SK-N-SH (cell line): Measurements from ENCODE around the gene GGACT. TPM values are rescaled to one million over a fixed set of nuclear protein-coding genes. Genes with fewer than 3 reads are reported as not detected.

Source experiments
- CTCF ChIA-PET: fragments of 300-600, 350-600 bp; formaldehyde crosslinking; extraction: SDS; loops from one replicate; lab custom pipeline; 2021; lab: Yijun Ruan, JAX
- POLR2A ChIA-PET: fragments of 350-600 bp; sonication (Branson Sonifier 250); formaldehyde crosslinking; extraction: SDS; loops from one replicate; lab custom pipeline; 2020; ENCODE audit warnings: antibody characterized with exemption, inconsistent platforms; lab: Yijun Ruan, JAX
- DNase-seq: peaks from one replicate; pipeline ENCODE4 v3.0.0; 2012
- H2AFZ ChIP-seq: fragments of 200-600 bp; sonication (generic); 2 replicates; pipeline ENCODE4 v1.8.1; 2016; ENCODE audit warnings: antibody characterized with exemption, mild to moderate bottlenecking, low read depth
- H3F3A ChIP-seq: fragments of 200-600 bp; sonication (generic); replicated peaks from 2 replicates; pipeline ENCODE3; 2016; ENCODE audit warnings: antibody characterized with exemption, mild to moderate bottlenecking; ENCODE audit not compliant: insufficient read depth
- H3K27ac ChIP-seq, 2 experiments: fragments of 200-500 bp in 1 of 2; fragments of 200-600 bp in 1 of 2; sonication (Bioruptor generic) in 1 of 2; sonication (generic), shearing (Covaris generic) in 1 of 2; 2 replicates each; pipeline versions ENCODE4 v1.5.1 to v1.6.1; 2014 to 2016; ENCODE audit warnings: low read depth in 2 of 2, inconsistent platforms in 1 of 2, low read length in 1 of 2, mild to moderate bottlenecking in 1 of 2, mixed read lengths in 1 of 2
- H3K27me3 ChIP-seq: fragments of 200-600 bp; sonication (generic), shearing (Covaris generic); 2 replicates; pipeline ENCODE4 v1.6.1; 2016; ENCODE audit warnings: mixed run types; ENCODE audit not compliant: insufficient read depth
- H3K36me3 ChIP-seq, 2 experiments: fragments of 200-500 bp in 1 of 2; fragments of 200-600 bp in 1 of 2; sonication (Bioruptor generic) in 1 of 2; sonication (generic) in 1 of 2; replicated peaks in 1 of 2; 2 replicates each; pipeline versions ENCODE3 to v1.5.1; 2014 to 2016; ENCODE audit warnings: low read length in 1 of 2, mild to moderate bottlenecking in 1 of 2; ENCODE audit not compliant: insufficient read depth in 2 of 2, control insufficient read depth in 1 of 2
- H3K4me1 ChIP-seq, 2 experiments: fragments of 200-500 bp in 1 of 2; fragments of 200-600 bp in 1 of 2; sonication (Bioruptor generic) in 1 of 2; sonication (generic), shearing (Covaris generic) in 1 of 2; 2 replicates each; pipeline versions ENCODE4 v1.5.1 to v1.6.1; 2014 to 2016; ENCODE audit warnings: low read depth in 1 of 2, low read length in 1 of 2, mixed run types in 1 of 2; ENCODE audit not compliant: insufficient read depth in 2 of 2, control insufficient read depth in 1 of 2
- H3K4me2 ChIP-seq: fragments of 200-600 bp; sonication (generic), shearing (Covaris generic); 2 replicates; pipeline ENCODE4 v1.6.1; 2017; ENCODE audit warnings: mixed run types
- H3K4me3 ChIP-seq, 2 experiments: fragments of 200-500 bp in 1 of 2; fragments of 200-600 bp in 1 of 2; sonication (Bioruptor generic) in 1 of 2; sonication (generic), shearing (Covaris generic) in 1 of 2; 2 replicates each; pipeline versions ENCODE4 v1.5.1 to v1.8.1; 2014 to 2016; ENCODE audit warnings: low read depth in 2 of 2, inconsistent platforms in 1 of 2, low read length in 1 of 2, mild to moderate bottlenecking in 1 of 2, mixed read lengths in 1 of 2, moderate library complexity in 1 of 2
- H3K79me2 ChIP-seq: fragments of 200-600 bp; sonication (generic); 2 replicates; pipeline ENCODE4 v1.8.1; 2017; ENCODE audit warnings: mild to moderate bottlenecking; ENCODE audit not compliant: insufficient read depth
- H3K9ac ChIP-seq: fragments of 200-600 bp; sonication (generic); 2 replicates; pipeline ENCODE4 v1.6.1; 2017; ENCODE audit warnings: mixed run types
- H3K9me2 ChIP-seq: fragments of 200-600 bp; sonication (generic); 2 replicates; pipeline ENCODE4 v1.6.1; 2017; ENCODE audit warnings: mixed run types
- H3K9me3 ChIP-seq: fragments of 200-600 bp; sonication (generic); 2 replicates; pipeline ENCODE4 v1.6.1; 2017; ENCODE audit warnings: mixed run types, mild to moderate bottlenecking, moderate library complexity
- H4K20me1 ChIP-seq: fragments of 200-600 bp; sonication (generic); 2 replicates; pipeline ENCODE4 v1.6.1; 2017; ENCODE audit warnings: mild to moderate bottlenecking, mixed run types; ENCODE audit not compliant: insufficient read depth
- ELF1 ChIP-seq: IDR thresholded peaks from 2 replicates; pipeline ENCODE4 v1.4.0; 2012
- GABPA ChIP-seq: IDR thresholded peaks from 2 replicates; pipeline ENCODE4 v1.4.0; 2012; ENCODE audit warnings: low read depth, mild to moderate bottlenecking
- MEF2A ChIP-seq: IDR thresholded peaks from 2 replicates; pipeline ENCODE4 v1.4.0; 2012; ENCODE audit warnings: low read depth, borderline replicate concordance
- NFIC ChIP-seq: IDR thresholded peaks from 2 replicates; pipeline ENCODE4 v1.4.0; 2012; ENCODE audit warnings: borderline replicate concordance
- POLR2AphosphoS5 ChIP-seq: IDR thresholded peaks from 2 replicates; pipeline ENCODE4 v1.6.1; 2012; ENCODE audit warnings: low read depth, low read length
- RCOR1 ChIP-seq: fragments of 150-350 bp; IDR thresholded peaks from 2 replicates; pipeline ENCODE4 v1.6.1; 2017; ENCODE audit warnings: antibody characterized with exemption, low read length
- SIN3A ChIP-seq: IDR thresholded peaks from 2 replicates; pipeline ENCODE4 v1.6.1; 2012; ENCODE audit warnings: low read depth, mild to moderate bottlenecking, low read length, moderate library complexity, borderline replicate concordance
- TAF1 ChIP-seq: IDR thresholded peaks from 2 replicates; pipeline ENCODE4 v1.6.1; 2012; ENCODE audit warnings: low read depth, mild to moderate bottlenecking, low read length, moderate library complexity, borderline replicate concordance
- WGBS: methylation state at CpG from one replicate; pipeline ENCODE4 v1.1.6; 2017; ENCODE audit warnings: low lambda C conversion rate; 5-methylcytosine and 5-hydroxymethylcytosine counted together
- polyA plus RNA-seq, 3 experiments: library from polyadenylated mRNA; depleted of rRNA; stranded (reverse); fragments of >200 nt; gene quantifications; 2 replicates each; pipeline ENCODE4 v1.2.3, GENCODE V29; 2012
- TF ChIP-seq, protein P1 (sequence below): fragments of 200-600 bp; sonication (generic); IDR thresholded peaks from 2 replicates; pipeline ENCODE4 v1.6.1; 2017; ENCODE audit warnings: antibody characterized with exemption, mild to moderate bottlenecking, moderate library complexity
- TF ChIP-seq, protein P2 (sequence below): IDR thresholded peaks from 2 replicates; pipeline ENCODE4 v1.4.0; 2012; ENCODE audit warnings: low read depth, borderline replicate concordance

The GGACT gene
- polyA plus RNA-seq, 1 of the 3 experiments (the other 2 are of a cell fraction) = 7.1 TPM

DNA sequence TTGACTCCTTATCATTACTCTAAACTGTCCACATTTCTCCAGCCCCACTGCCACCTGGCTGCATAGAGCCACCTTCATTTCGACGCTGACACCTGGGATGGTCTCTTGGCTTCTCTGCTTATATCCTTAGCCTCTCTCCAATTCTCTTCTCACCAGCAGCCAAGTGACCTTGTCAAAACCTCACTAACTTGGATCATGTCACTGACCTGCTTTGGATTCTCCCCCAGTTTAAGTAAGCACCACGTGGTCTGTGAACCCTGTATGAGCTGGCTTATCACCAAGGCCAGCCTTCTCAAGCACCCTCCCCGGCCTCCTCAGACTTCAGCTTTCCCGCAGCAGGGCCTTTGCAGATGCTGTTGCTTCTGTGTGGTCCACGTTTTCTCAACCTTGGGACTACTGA is 12.3 kb upstream of the GGACT start:
- WGBS = 64% methylated on average over 5 of the region's 6 CpGs
- Histone ChIP-seq H2AFZ (no peak overlapping the region), H3K27me3 (no peaks in the 10 kb centered on the region), H4K20me1 (no peaks in the 10 kb centered on the region), H3K36me3 (peaks cover 0 to 4% of the 10 kb centered on the region in 2 experiments), H3K4me3 (no peak overlapping the region), H3K4me2 (no peak overlapping the region), H3K4me1 (no peaks in the 10 kb centered on the region), H3K9ac (no peak overlapping the region), H3K79me2 (no peaks in the 10 kb centered on the region), H3F3A (no peaks in the 10 kb centered on the region), H3K9me2 (no peaks in the 10 kb centered on the region), H3K27ac (no peak overlapping the region), H3K9me3 (no peaks in the 10 kb centered on the region)
- POLR2A ChIA-PET = no interaction called here
- DNase-seq = no peak
- no peak for TF ChIP-seq TAF1
- TF ChIP-seq, protein P1, sequence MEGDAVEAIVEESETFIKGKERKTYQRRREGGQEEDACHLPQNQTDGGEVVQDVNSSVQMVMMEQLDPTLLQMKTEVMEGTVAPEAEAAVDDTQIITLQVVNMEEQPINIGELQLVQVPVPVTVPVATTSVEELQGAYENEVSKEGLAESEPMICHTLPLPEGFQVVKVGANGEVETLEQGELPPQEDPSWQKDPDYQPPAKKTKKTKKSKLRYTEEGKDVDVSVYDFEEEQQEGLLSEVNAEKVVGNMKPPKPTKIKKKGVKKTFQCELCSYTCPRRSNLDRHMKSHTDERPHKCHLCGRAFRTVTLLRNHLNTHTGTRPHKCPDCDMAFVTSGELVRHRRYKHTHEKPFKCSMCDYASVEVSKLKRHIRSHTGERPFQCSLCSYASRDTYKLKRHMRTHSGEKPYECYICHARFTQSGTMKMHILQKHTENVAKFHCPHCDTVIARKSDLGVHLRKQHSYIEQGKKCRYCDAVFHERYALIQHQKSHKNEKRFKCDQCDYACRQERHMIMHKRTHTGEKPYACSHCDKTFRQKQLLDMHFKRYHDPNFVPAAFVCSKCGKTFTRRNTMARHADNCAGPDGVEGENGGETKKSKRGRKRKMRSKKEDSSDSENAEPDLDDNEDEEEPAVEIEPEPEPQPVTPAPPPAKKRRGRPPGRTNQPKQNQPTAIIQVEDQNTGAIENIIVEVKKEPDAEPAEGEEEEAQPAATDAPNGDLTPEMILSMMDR = no peak
- no peak for TF ChIP-seq SIN3A
- TF ChIP-seq, protein P2, sequence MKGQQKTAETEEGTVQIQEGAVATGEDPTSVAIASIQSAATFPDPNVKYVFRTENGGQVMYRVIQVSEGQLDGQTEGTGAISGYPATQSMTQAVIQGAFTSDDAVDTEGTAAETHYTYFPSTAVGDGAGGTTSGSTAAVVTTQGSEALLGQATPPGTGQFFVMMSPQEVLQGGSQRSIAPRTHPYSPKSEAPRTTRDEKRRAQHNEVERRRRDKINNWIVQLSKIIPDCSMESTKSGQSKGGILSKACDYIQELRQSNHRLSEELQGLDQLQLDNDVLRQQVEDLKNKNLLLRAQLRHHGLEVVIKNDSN = no peak
- TF ChIP-seq NFIC = no peak
- no peak for TF ChIP-seq GABPA
- CTCF ChIA-PET = interaction anchor here (1.5 kb wide), 1 partner anchor 28 kb away, joined by 4 read pairs; no protein-coding TSS in a partner anchor

DNA sequence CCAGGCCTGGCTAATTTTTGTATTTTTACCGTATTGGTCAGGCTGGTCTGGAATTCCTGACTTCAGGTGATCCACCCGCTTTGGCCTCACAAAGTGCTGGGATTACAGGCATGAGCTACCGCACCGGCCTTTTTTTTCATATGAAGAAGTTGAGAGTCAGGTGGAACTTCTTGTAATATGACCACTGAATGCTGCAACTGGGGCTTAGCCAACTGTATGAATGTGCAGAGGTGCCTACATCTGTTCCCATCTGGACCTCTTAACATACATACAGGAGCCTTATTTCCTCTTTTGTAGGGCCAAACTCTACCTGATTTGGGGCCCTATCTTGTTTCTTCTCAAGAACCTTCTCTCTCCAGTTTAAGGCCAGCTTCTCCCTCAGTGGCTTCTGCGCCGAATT is 11.9 kb upstream of the GGACT start:
- no peaks in the 10 kb centered on the region for H4K20me1 ChIP-seq
- POLR2A ChIA-PET = no interaction called here
- TF ChIP-seq SIN3A = no peak
- no peak overlapping the region for H3K27ac ChIP-seq
- WGBS = 89% methylated on average over 5 of the region's 6 CpGs
- H3K9me2 ChIP-seq = no peaks in the 10 kb centered on the region
- no peaks in the 10 kb centered on the region for H3K9me3 ChIP-seq
- no peaks in the 10 kb centered on the region for H3K79me2 ChIP-seq
- H3F3A ChIP-seq = no peaks in the 10 kb centered on the region
- H3K4me1 ChIP-seq = no peaks in the 10 kb centered on the region
- H3K4me2 ChIP-seq = no peak overlapping the region
- H3K36me3 ChIP-seq = peaks cover 0 to 2% of the 10 kb centered on the region in 2 experiments
- CTCF ChIA-PET = interaction anchor here (1.5 kb wide), 1 partner anchor 28 kb away, joined by 4 read pairs; no protein-coding TSS in a partner anchor
- no peak overlapping the region for H2AFZ ChIP-seq
- DNase-seq = no peak
- H3K9ac ChIP-seq = no peak overlapping the region
- no peaks in the 10 kb centered on the region for H3K27me3 ChIP-seq
- no peak overlapping the region for H3K4me3 ChIP-seq

DNA sequence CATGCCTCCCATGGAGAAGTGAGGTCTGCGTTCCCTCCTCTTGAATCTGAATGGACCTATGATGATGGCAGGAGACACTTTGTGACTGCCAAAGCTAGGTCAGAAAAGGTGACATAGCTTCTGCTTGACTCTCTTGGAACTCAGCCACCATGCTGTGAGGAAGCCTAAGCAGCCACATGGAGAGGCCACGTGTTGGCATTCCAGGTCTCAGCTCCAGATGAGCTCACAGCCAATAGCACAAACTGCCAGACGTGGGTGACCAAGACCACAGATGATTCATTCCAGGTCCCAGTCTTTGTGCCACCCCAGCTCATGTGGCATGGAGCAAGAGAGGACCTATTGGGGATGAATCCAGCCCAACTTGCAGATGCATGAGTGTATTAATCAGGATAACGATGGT is 8.7 kb upstream of the GGACT start:
- Histone ChIP-seq H3K9ac (no peak overlapping the region), H3K27ac (no peak overlapping the region), H3K9me3 (no peaks in the 10 kb centered on the region), H3K4me2 (no peak overlapping the region), H3K9me2 (no peaks in the 10 kb centered on the region), H2AFZ (no peak overlapping the region), H3F3A (no peaks in the 10 kb centered on the region), H3K27me3 (no peaks in the 10 kb centered on the region), H3K4me1 (no peaks in the 10 kb centered on the region), H3K79me2 (no peaks in the 10 kb centered on the region), H3K36me3 (no peaks in the 10 kb centered on the region), H4K20me1 (no peaks in the 10 kb centered on the region), H3K4me3 (no peak overlapping the region)
- DNase-seq = no peak
- ChIA-PET CTCF (interaction anchor here (0.7 to 1.0 kb wide), 2 partner anchors 8 to 1964 kb away, joined by 3 to 8 read pairs; partner anchors contain the start of gene GGACT), POLR2A (no interaction called here)
- TF ChIP-seq POLR2AphosphoS5 (no peak), MEF2A (no peak), ELF1 (no peak), RCOR1 (no peak), GABPA (no peak)
- 82% methylated on average over 4 of the region's 4 CpGs for WGBS
